Choroid plexus epithelial cell (primary cell): ENCODE data around the gene MYF6.

Experiments used
- DNase-seq: peaks from one replicate; pipeline ENCODE4 v3.0.0-alpha.2; 2010; ENCODE audit warnings: low read depth
- H3K4me3 ChIP-seq: 2 replicates; pipeline ENCODE4 v1.5.1; 2011; ENCODE audit warnings: low read depth, mild to moderate bottlenecking, control low read depth, low read length, moderate library complexity
- TF ChIP-seq, protein P1 (sequence below): conservative IDR thresholded peaks from 2 replicates; pipeline ENCODE4 v1.5.1; 2011; ENCODE audit warnings: low read depth, mild to moderate bottlenecking, control low read depth, inconsistent platforms, low read length, moderate library complexity

MYF6 gene

DNA sequence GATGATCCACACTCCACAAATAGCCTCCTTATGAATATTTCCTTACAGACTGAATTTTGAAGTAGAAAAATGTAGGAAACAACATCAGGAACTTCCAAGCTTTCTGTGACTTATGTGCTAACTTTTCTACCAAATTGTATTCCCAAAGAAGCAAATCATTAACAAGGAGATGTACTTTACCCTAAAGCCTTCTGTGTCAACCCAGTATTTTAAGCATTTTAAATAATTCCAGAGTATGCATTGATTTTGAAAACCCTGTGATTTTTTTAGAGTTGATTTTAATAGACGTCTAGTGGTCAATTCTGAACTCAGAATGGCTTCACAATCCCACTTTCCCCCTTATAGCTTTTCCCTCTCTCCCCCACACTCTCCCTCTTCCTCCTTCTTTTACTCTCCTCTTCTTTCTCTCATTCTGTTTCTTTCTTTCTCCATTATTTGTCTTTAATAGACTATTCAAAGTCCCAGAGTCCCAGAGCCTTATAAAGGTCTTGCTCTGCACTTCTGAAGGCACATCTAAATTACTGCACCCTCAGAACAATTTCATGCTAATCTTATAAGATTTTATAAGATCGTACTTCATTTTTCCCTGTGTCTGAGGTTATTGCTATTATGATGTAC is 10.1 kb upstream of the MYF6 start:
- no peak overlapping the region for H3K4me3 ChIP-seq
- no peak for DNase-seq
- TF ChIP-seq, protein P1, sequence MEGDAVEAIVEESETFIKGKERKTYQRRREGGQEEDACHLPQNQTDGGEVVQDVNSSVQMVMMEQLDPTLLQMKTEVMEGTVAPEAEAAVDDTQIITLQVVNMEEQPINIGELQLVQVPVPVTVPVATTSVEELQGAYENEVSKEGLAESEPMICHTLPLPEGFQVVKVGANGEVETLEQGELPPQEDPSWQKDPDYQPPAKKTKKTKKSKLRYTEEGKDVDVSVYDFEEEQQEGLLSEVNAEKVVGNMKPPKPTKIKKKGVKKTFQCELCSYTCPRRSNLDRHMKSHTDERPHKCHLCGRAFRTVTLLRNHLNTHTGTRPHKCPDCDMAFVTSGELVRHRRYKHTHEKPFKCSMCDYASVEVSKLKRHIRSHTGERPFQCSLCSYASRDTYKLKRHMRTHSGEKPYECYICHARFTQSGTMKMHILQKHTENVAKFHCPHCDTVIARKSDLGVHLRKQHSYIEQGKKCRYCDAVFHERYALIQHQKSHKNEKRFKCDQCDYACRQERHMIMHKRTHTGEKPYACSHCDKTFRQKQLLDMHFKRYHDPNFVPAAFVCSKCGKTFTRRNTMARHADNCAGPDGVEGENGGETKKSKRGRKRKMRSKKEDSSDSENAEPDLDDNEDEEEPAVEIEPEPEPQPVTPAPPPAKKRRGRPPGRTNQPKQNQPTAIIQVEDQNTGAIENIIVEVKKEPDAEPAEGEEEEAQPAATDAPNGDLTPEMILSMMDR, result no peak

DNA sequence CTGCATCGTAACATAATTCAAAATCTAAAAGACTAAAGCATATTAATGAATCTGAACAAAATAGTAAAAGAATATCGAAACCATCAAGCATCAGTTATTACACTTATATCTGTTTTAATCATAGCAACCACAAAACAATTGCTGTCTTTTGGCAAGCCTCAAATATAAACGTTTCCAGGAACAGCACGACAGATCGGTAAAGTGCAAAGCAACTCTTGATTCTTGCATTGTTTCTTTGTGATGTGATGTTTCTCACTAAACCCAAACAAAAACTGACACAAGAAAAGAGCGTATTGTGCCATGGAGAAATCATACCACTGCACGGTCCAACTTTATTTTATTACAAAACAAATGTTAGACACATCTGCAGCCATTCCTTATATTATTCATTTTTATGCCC is 9.2 kb upstream of the MYF6 start:
- H3K4me3 ChIP-seq, result no peak overlapping the region
- no peak for DNase-seq
- TF ChIP-seq, protein P1, result no peak

DNA sequence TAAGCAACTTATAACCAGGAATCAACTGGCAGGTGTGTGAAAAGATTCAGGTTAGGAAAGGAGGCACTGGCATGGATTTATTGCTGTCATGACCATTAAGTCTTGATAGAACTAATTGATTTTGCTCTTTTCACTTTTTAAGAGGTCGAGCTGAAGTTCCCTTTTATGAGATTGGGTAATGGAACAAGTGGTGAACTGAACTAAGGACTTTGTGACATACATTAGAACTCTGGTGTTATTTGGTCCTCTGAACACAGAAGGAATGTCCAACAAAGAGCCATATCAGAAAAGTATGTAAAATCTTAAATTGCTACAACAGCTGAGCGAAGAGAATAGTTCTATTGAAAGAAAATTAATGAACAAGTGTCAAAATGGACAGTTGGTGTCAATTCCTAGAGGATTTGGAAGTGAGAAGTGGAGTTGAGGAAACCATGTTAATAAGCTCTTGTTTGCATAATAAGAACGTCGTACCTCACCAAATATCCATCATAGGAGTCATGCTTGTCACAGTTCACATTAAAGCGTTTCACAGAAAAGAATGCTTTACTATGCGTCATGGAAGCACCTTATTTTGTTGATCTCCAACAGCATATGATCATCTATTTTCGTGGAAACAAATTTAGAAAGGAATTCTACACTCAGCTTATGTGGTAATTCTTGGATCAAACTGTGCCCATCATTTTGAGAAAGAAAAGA is 8.4 kb upstream of the MYF6 start:
- no peak overlapping the region for H3K4me3 ChIP-seq
- TF ChIP-seq, protein P1, result no peak
- DNase-seq, result no peak

DNA sequence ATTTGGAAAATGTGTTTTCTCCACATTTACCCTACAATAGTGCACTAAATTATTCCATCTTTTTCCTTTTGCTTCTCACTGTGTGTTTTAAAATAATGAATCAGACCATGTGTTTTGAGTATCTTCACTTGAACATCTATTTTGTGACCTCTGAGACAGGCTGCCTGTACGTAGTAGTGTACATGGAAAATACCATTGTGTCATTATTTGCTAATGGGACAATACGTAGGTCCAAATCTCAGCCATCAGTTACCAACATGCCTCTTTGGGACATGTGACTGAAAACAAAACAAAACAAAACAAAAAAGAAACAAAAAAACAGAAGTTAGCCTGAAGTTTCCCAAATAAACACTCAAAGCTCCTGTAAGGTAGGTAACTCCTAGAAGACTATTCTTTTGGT is 7.1 kb upstream of the MYF6 start:
- H3K4me3 ChIP-seq, result no peak overlapping the region
- TF ChIP-seq, protein P1, result no peak
- DNase-seq, result no peak

DNA sequence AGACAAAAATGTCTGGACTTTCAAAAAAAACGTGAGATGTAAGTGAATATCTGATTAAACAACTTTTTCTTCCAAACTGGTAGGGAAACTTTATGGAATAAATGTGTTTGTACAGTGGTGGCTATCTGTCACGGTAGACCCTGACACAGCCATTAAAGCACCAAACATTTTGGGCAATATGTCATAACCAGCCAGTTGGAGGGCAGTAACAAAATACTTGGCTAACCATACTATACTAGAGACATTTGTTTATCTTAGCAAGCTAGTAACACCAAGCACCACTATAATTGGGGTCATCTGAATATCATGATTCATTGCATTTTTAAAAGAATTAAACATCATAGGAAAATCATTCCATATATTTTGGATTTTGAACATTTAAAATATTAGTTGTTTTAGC is 6.0 kb upstream of the MYF6 start:
- TF ChIP-seq, protein P1, result no peak
- no peak overlapping the region for H3K4me3 ChIP-seq
- no peak for DNase-seq

DNA sequence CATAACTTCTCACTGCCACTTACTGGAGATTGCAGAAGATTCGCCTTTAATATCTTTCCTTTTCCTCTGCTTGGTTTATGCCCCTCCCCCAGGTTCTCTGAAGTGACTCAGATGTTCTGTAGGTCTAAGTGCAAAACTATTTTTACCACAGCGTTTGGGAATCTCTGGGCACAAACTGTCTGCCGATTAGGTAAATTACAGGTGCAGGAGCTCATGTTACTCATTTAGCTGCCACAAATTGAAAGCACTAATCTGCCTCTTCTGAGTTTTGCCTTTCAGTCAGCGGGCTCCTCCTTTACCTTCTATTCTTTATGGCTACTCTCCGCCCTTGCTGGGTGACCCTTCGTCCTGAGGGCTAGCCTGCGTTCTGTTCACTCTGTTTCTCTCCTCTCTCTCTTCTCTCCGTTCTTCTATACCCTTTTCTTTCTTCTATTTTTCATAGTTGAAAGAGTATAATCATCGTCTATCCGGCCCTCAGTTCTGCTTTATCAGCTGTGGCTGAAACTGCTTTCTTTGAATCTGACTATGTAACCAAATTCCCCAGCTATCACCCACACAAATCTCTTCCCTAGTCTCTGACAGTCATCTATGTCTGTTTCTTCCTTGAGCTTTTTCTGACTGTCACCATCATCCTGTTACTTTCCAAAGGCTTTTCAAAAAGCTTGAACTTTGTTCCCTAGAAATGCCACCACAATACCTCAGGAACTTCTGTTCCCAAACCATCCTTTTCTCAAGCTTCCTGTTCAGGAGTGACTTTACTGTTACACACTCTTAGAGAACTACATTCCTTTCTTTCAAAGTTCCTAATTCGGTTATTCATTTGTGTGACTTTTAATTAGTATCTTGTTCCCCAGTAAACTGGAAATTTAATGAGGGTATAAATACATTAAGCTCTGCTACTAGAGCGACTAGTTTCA is 4.3 kb upstream of the MYF6 start:
- DNase-seq, result peak; percentile 83
- peak overlapping the region; percentile 32 for H3K4me3 ChIP-seq
- TF ChIP-seq, protein P1, result no peak
